GM11168 (cell line): Measurements from ENCODE around the gene PID1.
"Not testable (repeated sequence)": the region's sequence is repeated elsewhere in the genome, so short reads cannot be mapped to it uniquely, and the experiment has no call there.

ENCODE experiments used
- in situ Hi-C: fragments of 300-500 bp; cut with MboI; formaldehyde crosslinking; loops from one replicate; pipeline ENCODE4 v1.12.0; 2022; ENCODE audit warnings: low sequenced_read_pairs; ENCODE audit not compliant: unreplicated experiment

Gene PID1

DNA sequence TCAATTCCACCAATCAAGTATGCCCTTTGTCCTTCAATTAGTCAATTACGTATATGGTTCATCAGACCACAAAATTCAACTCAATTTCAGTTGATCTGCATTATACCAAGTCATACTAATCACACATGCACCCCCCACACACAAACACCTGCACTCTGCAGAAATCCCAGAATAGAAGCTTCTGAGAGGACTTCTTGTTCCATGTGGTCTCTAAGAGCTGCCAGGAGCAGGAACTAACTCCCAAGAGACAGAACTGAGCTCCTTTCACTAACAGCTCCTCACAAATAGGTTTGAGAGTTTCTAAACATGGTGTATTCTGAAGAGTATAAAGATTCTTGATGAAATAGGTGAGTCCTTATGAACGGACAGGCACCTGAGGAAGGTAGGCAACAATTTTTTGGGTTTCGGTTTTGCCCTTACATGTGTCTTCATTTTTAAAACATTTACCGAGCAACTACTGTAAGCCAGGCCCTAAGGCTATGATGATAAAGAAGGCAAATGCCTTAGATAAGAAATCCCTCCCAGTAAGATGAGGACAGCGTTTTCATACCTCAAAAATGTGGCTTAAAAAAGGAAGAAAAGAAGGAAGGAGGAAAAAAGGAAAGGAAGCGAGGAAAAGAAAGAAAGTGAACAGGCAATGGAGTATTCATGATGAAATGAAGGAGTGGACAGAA lies 183.1 kb downstream of the PID1 start:
- in situ Hi-C loops: no loop called here

DNA sequence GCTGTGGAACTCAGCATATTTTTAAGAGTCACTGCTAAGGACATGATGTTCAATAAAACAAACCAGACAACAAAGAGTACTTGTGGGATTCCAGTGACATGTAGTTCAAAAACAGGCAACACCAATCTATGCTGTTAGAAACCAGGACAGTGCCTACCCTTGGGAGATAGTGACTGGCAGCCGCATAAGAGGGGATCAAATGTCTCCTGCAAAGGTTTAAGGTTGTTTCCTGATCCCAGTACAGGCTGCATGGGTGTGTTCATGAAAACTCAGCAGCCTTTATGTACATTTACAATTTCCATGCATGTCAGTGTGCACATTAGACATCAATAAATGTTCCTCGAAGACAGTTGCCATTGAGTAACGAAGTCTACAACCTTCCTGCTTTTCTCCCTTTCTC lies 183.8 kb downstream of the PID1 start:
- in situ Hi-C loops: no loop called here

DNA sequence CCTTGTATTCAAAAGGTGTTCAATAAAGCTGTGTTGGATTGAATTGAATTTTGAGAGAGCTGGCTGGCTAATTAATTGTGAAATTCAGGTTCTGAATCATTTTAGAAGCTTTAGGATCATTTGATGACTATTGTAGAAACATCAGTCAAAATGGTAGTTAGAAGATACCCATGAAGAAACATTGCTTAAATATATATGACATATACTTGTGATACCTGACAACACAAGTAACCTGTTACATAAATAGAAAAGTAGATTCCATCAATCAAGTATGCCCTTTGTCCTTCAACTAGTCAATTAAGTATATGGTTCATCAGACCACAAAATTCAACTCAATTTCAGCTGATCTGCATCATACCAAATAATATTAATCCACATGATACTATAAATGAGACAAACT lies 185.6 kb downstream of the PID1 start:
- in situ Hi-C loops: no loop called here

DNA sequence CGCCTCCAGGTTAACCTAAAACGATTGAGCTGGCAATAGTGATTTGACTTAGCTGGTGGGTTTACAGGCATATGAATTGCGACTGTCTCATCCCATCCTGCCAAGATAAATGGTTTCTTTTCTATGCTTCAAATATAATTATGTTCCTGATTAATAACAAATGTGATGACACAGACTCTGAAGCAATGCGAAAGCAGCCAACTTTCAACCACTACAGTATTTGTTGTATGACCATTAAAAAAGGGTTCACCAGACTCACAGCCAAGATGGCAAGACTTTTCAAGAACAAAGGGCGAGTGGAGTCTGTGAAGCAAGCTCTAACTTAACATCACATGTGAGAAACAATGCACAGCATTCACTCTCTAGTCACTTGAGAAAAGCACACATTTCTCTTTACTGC lies 186.6 kb downstream of the PID1 start:
- in situ Hi-C loops: no loop called here

DNA sequence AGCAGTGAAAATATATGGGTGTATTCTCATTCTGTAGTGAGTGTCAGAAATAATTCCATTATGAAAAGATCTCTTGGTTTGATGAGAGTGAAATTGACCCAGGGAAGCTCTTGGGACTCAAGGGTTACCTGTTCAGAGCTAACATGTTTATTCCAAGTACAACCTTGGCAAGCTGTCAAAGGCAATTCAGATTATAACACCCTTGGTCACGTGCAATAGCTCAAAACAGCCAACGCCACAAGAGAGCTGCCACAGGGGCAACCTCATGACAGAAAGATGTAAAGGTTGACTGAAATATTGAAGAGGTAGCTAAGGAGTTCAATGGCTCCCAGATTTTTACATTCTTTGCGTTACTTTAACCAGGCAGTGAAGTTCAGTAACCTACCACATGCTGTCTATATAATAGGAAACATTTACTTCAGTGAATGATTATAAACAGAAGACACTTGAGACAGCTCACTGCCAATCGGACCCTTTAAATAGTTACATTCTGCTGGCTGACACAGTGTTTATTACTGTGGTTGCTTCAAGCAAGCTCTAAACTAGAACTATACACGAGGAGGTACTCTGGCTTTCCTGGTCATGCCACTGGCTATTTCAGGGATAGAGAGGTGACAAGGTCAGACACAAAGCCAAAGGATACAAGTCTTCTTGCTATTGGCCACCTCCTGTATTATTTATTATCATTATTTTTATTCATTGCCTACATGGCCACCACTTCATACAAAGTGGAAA lies 187.3 kb downstream of the PID1 start:
- in situ Hi-C loops: no loop called here

DNA sequence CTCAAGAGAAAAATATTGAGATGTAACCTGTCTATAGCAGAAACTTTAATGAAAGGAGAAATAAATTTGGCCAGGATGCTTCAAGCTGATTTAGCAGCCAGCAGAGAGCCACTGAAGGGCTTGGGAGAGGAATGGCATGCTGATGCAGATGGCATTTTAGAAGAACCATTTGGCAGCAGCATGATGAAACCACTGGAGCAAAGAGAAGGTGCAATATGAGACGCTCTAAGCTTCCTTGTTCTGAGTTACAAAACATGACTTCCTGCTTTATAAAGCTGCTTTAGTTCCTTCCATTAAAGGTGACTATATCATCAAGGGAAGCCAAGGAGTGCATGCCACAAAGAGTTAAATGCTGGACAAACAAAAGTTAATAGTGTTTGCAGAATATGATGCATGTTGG lies 189.7 kb downstream of the PID1 start:
- in situ Hi-C loops: no loop called here

DNA sequence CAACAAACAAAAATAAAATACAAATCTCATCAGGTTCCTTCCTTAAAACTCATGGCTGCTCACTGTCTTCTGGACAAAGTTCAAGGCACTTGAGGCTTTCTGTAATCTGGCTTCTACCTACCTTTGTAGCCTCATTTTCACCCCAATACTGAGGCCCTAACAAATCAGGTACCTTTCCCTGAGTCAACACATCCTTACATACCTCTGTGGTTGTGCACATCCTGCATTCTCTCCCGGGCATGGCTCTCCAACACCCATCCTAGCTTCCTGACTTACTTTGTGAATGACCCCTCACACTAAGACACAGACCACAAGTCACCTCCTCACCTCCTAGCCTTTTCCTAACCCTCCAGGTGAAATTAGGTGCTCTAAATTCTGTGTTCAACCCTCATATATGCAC lies 190.9 kb downstream of the PID1 start:
- in situ Hi-C loops: no loop called here

DNA sequence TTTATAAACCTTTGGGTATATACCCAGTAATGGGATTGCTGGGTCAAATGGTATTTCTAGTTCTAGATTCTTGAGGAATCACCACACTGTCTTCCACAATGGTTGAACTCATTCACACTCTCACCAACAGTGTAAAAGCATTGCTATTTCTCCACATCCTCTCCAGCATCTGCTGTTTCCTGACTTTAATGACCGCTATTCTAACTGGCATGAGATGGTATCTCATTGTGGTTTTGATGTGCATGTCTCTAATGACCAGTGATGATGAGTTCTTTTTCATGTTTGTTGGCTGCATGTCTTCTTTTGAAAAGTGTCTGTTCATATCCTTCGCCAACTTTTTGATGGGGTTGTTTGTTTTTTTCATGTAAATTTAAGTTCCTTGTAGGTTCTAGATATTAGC lies 194.2 kb downstream of the PID1 start:
- in situ Hi-C loops: not testable (repeated sequence)

DNA sequence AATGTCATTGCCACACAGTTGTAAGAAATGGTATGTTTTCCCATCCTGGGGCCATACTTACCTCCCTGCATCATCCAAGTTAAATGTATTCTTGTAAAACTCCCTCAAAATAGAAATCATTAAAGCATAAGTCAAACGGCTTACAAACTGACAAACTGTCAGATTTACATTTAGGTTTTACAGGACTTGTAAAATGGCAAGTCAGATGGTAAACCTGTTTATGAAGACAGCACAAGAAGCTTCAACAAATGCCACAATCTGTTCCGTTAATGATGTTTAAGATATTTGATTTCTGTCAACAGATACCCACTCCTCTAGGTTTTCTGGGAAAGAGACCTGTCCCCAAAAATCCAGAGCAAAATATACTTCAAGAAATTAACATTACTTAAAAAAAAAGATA lies 197.2 kb downstream of the PID1 start:
- in situ Hi-C loops: no loop called here

DNA sequence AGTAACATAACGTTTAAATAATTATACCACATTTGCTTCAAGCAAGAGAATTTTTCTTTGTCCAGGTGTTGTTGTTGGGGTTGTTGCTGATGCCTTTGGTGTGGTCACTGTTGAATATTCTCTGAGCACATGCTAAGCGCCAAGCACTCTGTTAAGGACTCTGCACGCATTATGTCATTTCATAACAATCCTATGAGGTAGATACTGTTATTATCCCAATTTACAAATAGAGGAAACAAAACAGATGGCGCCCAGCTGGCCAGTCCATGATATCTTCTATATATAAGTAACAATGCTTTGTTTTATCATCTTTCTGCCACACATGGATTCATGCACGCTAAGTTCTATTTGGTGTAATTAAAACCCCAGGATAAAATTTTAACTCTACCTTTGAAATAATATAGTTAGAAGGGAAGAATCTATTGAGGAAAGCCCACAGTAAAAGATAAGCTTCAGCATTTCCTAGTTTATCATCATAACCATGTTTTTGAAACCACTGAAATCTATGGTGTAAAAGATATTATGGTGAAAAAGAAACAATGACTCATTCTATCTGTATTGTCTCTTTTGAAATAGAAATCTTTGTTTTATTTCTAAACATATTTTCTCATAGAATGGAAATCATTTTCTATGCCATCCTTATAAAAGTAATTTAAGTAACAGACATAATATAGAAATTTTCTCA lies 199.7 kb downstream of the PID1 start:
- in situ Hi-C loops: no loop called here

DNA sequence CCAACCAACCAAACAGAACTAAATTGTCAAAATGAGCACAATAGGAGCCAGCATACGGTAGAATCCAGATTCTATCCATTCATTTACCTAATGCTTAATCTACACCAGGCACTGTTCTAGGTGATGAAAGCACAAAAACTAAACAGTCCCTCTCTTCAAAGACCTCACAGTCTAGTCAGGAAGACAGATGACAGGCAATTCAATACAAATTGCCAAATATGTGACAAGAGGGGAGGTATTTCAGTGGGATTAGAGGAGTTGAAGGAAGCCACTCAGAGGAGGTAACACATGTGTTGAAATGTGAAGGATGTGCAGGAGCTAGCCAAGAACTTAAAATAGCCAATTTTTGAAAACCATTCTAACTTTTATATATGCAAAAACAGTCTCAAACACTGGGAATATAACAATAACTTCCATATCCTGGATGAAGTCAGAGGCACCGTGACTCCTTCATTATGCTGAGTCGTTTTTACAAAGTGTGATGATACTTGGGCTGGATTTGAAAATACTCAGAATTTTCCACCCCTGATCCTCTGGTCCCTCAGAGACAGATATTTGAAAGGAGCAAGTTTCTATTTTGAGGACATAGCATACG lies 204.9 kb downstream of the PID1 start:
- in situ Hi-C loops: no loop called here

DNA sequence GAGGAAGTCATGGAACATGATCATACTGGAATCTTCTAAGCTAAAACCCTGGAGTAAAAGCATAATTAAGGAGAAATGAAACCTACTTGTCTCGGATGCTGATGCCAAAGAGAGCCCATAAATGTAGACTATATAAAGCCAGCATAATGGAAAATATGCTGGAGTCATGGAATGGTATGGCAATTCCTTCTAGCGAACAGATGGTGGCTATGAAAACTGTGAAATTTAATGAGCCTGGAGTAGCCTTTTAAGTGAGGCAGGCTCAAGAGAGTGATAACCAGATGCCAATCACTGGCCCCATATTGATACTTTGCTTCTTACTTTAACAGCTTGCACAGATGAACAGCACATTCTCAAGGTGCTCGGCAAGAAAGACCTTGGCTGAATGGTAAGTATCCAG lies 206.3 kb downstream of the PID1 start:
- in situ Hi-C loops: no loop called here

DNA sequence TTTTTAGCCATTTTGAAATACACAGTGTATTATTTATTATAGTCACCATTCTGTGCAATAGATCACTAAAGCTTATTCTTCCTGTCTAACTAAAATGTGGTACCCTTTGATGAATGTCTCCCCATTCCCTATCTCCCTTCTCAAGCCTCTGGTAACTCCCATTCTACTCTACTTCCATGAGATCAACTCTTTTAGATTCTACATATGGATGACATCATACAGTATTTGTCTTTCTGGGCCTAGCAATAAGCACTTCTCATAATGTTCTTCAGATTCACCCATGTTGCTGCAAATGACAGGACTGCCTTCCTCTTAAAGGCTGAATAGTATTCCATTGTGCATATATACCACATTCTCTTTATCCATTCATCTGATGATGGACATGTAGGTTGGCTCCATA lies 210.9 kb downstream of the PID1 start:
- in situ Hi-C loops: no loop called here

DNA sequence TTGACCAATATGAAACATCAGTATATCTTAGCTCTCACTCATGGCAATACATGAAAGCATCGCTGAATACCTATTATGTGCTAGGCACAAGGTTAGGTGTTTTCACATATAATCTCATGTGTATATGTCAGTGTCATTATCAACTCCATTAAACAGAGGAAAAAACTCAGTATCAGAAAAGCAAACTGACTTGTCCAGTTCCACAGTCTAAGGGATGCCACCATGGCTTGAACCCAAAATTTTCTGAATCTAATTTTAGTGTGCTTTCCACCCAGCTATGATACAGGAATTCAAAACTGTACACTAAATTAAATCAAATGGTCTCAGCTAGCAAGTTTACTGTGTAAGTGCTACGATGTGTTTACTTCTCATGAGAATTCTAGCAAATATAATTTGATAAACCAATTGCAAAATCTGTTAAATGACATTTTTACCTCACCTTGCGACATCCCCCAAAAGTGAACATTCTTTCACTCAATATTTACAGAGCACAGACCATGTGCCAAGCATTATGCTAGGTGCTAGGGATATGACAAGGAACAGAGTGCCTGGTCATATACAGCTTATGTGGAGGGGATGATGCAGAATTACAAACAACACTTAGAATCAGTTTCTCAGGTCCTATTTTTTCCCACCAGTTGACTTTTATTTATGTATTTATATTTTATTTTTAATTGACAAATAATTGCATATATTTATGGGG lies 211.6 kb downstream of the PID1 start:
- in situ Hi-C loops: no loop called here

DNA sequence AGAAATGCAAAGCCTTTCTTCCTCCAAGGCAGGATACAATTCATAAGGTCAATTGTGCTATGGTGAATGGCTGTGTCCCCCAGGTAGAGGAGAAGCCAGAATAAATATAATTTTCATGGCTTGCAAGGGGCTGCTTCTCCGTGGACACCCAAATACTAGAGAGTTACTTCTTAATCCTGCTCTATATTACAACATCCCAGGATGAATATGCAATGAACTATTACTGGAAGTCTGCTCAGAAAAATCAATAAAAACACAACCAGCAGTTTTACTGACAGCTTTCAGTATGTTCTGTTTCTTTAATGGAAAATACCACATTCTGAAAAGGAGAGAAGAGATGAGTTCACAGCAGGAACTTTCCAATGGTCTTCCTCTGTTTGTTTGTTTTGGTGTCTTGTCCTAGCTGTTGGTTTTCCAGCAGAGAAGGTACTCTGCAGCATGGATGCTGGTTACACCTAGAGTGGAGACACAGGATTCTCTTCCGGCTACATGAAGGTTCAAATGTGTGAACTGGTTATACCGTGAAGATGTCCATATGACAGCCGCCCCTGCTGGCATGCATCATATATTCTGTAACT lies 213.0 kb downstream of the PID1 start:
- in situ Hi-C loops: no loop called here

DNA sequence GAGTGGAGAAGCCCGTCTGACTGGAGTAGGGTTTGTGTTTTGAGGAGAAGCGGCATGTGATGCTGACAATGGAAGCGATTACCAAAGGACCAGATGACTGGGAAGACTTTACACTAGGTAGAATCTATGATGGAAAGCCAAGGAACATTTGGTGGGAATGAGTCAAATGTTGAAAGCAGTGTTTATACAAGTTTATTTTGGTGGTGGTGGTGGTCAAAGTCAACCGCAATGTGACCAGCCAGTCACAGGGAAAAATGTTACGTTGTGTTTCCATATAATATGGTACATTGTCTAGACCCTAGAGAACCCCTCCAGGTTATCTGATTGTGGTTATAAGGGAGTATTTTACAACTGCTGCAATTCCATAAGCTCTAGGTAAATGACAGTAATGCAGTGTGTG lies 216.8 kb downstream of the PID1 start:
- in situ Hi-C loops: no loop called here

DNA sequence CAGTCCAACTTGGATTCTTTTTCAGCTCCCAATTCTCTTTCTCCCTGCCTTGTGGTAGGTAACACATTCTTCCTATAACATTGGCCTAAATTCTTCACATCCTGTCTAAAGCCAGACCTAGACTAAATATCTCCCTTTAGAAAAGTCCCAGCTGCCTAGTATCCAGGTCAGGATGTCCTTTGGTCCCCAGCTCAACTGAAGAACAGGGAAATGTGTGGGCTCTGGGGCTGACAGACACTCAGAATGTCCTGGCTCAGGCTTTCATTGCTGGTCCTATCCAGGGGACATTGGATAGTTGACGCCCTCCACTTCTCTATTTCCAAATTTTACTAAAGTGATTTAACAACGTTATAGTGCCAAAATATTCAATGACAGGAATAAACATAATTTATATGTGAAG lies 219.3 kb downstream of the PID1 start:
- in situ Hi-C loops: no loop called here

DNA sequence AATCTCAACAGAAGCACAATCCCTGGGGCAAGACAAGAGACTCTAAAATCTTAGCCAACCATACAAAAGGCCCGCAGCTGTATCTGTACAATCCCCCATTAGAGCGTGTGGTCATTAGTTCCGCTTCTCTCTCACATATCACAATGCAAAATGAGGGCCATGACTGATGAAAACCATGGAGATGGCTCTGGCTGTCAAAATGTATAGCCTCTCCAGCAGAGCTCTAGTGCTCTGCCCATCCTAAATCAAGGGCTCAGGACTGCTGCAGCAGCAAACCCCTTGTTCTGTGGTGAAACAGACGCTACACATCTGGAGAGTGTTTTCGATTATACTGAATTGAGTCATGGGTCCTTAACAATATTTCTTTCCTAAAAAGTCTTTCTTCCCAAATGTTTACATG lies 221.0 kb downstream of the PID1 start:
- in situ Hi-C loops: no loop called here

DNA sequence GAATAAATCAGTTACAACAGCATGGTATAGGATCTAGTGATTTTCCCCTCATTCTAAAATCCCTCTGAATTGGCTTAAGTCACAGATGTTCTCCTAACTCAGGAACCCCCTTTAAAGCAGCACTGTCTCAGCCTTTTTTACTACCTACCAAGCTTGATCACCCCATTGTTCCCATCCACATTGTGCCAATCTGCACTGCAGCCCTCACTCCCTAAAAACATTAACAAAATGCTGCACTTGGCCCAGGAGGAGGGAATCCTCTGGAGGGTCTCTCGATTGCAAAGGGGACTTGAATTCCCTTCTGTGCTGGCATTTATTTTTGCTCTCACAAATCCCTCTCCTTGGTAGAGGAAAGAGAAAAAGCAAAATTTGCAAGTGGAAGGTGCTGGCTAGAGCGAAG lies 223.0 kb downstream of the PID1 start:
- in situ Hi-C loops: no loop called here

DNA sequence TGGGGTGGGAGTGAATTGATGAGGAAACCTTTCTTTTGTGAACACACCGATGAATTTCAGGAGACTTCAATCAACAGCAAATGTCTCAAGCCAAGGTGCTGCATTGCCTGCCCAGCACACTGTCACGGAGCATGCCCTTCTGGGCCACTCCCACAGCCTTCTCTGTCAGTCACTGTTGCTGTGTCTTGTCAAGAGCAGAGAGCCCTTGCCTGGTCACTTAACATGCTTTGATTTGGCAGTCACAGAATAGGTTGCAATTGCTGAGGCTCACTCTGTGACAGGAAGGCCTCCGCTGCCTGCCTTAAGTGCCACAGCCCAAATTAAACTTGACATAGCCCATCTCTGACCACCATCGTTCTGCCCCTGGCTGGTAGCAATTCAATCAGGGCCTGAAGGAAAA lies 225.4 kb downstream of the PID1 start:
- in situ Hi-C loops: no loop called here
